Left lung (tissue), 10 donors: ENCODE results near the gene RPL31. TPM values are rescaled to one million over a fixed set of nuclear protein-coding genes. Genes with fewer than 3 reads are reported as not detected.
A peak's percentile ranks its signal among the peaks of the same experiment; 100 is the strongest.

Experiments used
- ATAC-seq: fragments of 200-7000 bp; cut with Tn5 transposase; one replicate; pipeline ENCODE4 v1.9.1; 2020; ENCODE audit warnings: moderate library complexity
- DNase-seq, 4 donors: peaks; one replicate each; pipeline ENCODE4 v3.0.0-alpha.2; 2013 to 2020
- H3K27ac ChIP-seq, 2 donors: fragments of 200-600 bp; sonication (generic) in 1 of 2; one replicate each; pipeline versions ENCODE4 v1.5.0 to v1.8.0; 2020 to 2021
- H3K27me3 ChIP-seq, 2 donors: fragments of 200-600 bp; sonication (generic) in 1 of 2; one replicate each; pipeline versions ENCODE4 v1.5.0 to v1.8.0; 2020 to 2021
- H3K36me3 ChIP-seq, 2 donors: fragments of 200-600 bp; sonication (generic) in 1 of 2; one replicate each; pipeline versions ENCODE4 v1.5.0 to v1.8.0; 2020 to 2021
- H3K4me1 ChIP-seq, 2 donors: fragments of 200-600 bp; one replicate each; pipeline ENCODE4 v1.8.0; 2021
- H3K4me3 ChIP-seq, 2 donors: fragments of 200-600 bp; sonication (generic) in 1 of 2; one replicate each; pipeline versions ENCODE4 v1.5.0 to v1.8.0; 2020 to 2021; ENCODE audit warnings: mild to moderate bottlenecking in 1 of 2
- H3K9me3 ChIP-seq, 2 donors: fragments of 200-600 bp; sonication (generic) in 1 of 2; one replicate each; pipeline versions ENCODE4 v1.5.0 to v1.8.0; 2020 to 2021
- CTCF ChIP-seq, 2 donors: fragments of 200-600 bp; sonication (generic) in 1 of 2; IDR thresholded peaks; one replicate each; pipeline versions ENCODE4 v1.5.0 to v1.8.0; 2021; ENCODE audit warnings: antibody characterized with exemption in 2 of 2
- intact Hi-C, 2 donors: fragments of 100-400 bp; cut with DNase I; formaldehyde crosslinking; loops; one replicate each; pipeline versions ENCODE4 v1.11.2 to v1.14.2; 2022
- polyA plus RNA-seq, 6 donors: library from polyadenylated mRNA; unstranded; fragments of 120-200 nt; gene quantifications; one replicate each; pipeline ENCODE4 v1.2.1, GENCODE V29; 2013; ENCODE audit not compliant: insufficient read length in 6 of 6
- total RNA-seq, 2 donors: library from RNA; stranded (reverse); fragmentation: NEBNext Ultra II Directional; extraction: Animal tissue kit (Norgen Biotek cat#: 25700); gene quantifications; one replicate each; pipeline ENCODE4 v1.2.1, GENCODE V29; 2021
- donor health status: DM: no; HTN: yes; CAD: no.
- donor health status: DM: no; HTN: no; CAD: no.

The RPL31 gene
- total and polyA plus RNA-seq, 8 donors = 865 to 3,696 (median 3,172) TPM

GRCh38 chr2:100997509-100998234, 4.4 kb upstream of the RPL31 start:
- ATAC-seq (no peak), DNase-seq (no peak)
- H3K4me3 ChIP-seq = no peak overlapping the region
- peaks cover 0 to 4% of the 10 kb centered on the region in 2 donors for H3K4me1 ChIP-seq
- no peaks in the 10 kb centered on the region for H3K36me3 ChIP-seq
- TF ChIP-seq CTCF (IDR thresholded peaks at IDR 0.05) = no peak
- intact Hi-C loops = no loop called here
- H3K27me3 ChIP-seq = no peaks in the 10 kb centered on the region
- H3K9me3 ChIP-seq = no peaks in the 10 kb centered on the region
- H3K27ac ChIP-seq = no peak overlapping the region

GRCh38 chr2:100998235-100998573, 3.9 kb upstream of the RPL31 start:
- Histone ChIP-seq H3K27ac (no peak overlapping the region), H3K4me1 (peaks cover 1 to 8% of the 10 kb centered on the region in 2 donors), H3K27me3 (no peaks in the 10 kb centered on the region), H3K36me3 (no peaks in the 10 kb centered on the region), H3K9me3 (no peaks in the 10 kb centered on the region), H3K4me3 (no peak overlapping the region)
- DNase-seq (peak in 1 of 4 donors; percentile 28), ATAC-seq (no peak)
- TF ChIP-seq CTCF (IDR thresholded peaks at IDR 0.05) = no peak
- intact Hi-C loops = no loop called here

GRCh38 chr2:100999995-101000394, 2.1 kb upstream of the RPL31 start:
- H3K36me3 ChIP-seq = peaks cover 0 to 16% of the 10 kb centered on the region in 2 donors
- intact Hi-C loops = no loop called here
- H3K27ac ChIP-seq = no peak overlapping the region
- ATAC-seq = no peak
- TF ChIP-seq CTCF (IDR thresholded peaks at IDR 0.05) = no peak
- no peaks in the 10 kb centered on the region for H3K27me3 ChIP-seq
- DNase-seq = no peak
- H3K4me3 ChIP-seq = no peak overlapping the region
- peaks cover 9 to 26% of the 10 kb centered on the region in 2 donors for H3K4me1 ChIP-seq
- no peaks in the 10 kb centered on the region for H3K9me3 ChIP-seq

GRCh38 chr2:101002562-101003277, 631 bp downstream of the RPL31 start:
- intact Hi-C loops = no loop called here
- H3K9me3 ChIP-seq = no peaks in the 10 kb centered on the region
- peaks cover 9 to 43% of the 10 kb centered on the region in 2 donors for H3K4me1 ChIP-seq
- no peak for TF ChIP-seq CTCF (IDR thresholded peaks at IDR 0.05)
- H3K27ac ChIP-seq = peak overlapping the region; percentile 82 to 86
- no peaks in the 10 kb centered on the region for H3K27me3 ChIP-seq
- ATAC-seq (peak; percentile 8), DNase-seq (no peak)
- peak overlapping the region; percentile 72 to 84 for H3K4me3 ChIP-seq
- peaks cover 0 to 43% of the 10 kb centered on the region in 2 donors for H3K36me3 ChIP-seq

- no peaks in the 10 kb centered on the region for H3K27me3 ChIP-seq
- H3K4me3 ChIP-seq = peak overlapping the region; percentile 72 to 84
- intact Hi-C loops = no loop called here
- no peak for ATAC-seq
- peaks cover 9 to 46% of the 10 kb centered on the region in 2 donors for H3K4me1 ChIP-seq
- DNase-seq = no peak
- peaks cover 0 to 49% of the 10 kb centered on the region in 2 donors for H3K36me3 ChIP-seq
- H3K9me3 ChIP-seq = no peaks in the 10 kb centered on the region
- H3K27ac ChIP-seq = peak overlapping the region in 1 of 2 donors; percentile 86
- no peak for TF ChIP-seq CTCF (IDR thresholded peaks at IDR 0.05)
Observed at GRCh38 chr2:101003278-101003775, 1.2 kb downstream of the RPL31 start.
